GM18951 (cell line): ENCODE data around the gene CD207.
"Not testable (repeated sequence)": the region's sequence is repeated elsewhere in the genome, so short reads cannot be mapped to it uniquely, and the experiment has no call there.

Experiments used
- POLR2A ChIP-seq: IDR thresholded peaks from 4 replicates; pipeline ENCODE4 v1.6.1; 2011; ENCODE audit warnings: mild to moderate bottlenecking; ENCODE audit not compliant: insufficient read length, insufficient read depth; ENCODE audit errors: extremely low read depth
- in situ Hi-C: fragments of 300-500 bp; cut with MboI; formaldehyde crosslinking; loops from one replicate; pipeline ENCODE4 v1.12.0; 2022; ENCODE audit warnings: low sequenced_read_pairs, mixed read lengths, inconsistent platforms; ENCODE audit not compliant: unreplicated experiment

The CD207 gene

DNA sequence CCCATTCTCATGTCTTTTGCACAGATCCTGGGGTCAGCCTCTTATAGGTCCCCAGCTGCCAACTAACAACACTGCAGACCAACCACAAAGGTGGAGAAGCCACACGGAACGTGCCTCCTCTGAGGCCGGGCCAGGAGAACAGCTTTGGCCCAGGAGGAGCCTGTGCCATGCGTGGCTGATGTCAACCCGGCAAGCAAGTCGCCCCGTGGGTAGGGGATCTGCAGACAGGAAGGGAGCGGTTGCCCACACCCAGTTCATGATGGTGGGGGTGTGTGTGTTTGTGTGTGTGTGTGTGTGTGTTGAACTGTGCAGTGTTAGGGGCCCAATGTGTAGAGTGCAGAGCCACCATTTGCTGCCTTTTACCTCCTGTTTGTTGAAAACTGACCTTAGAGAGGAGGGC lies 12.8 kb downstream of the CD207 start:
- in situ Hi-C loops, result no loop called here
- TF ChIP-seq POLR2A, result no peak

DNA sequence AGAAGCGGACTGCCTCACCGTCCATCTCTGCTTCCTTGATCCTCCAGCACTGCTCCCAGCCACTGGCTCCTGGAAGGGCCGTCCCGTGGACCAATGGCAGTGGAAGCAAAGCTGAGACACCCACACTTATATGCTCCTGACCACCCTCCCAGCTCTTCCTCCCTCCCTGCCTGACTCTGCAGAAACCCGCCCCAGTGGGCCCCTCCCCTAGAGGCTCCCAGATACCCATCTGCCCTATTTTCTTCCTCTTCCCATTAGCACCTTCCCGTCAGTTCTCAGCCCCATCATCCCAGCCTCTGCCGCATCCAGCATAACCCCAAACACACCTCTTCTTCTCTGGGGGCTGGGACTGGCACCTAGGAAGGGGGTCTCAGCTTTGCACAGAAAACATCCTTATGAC lies 15.1 kb downstream of the CD207 start, which contains the start of gene CLEC4F:
Gene CLEC4F (minus strand): TSS at position 101 of the 400 bp plus-strand sequence. CDS start 76 bp downstream, at position 25.
- TF ChIP-seq POLR2A, result no peak
- in situ Hi-C loops, result no loop called here

DNA sequence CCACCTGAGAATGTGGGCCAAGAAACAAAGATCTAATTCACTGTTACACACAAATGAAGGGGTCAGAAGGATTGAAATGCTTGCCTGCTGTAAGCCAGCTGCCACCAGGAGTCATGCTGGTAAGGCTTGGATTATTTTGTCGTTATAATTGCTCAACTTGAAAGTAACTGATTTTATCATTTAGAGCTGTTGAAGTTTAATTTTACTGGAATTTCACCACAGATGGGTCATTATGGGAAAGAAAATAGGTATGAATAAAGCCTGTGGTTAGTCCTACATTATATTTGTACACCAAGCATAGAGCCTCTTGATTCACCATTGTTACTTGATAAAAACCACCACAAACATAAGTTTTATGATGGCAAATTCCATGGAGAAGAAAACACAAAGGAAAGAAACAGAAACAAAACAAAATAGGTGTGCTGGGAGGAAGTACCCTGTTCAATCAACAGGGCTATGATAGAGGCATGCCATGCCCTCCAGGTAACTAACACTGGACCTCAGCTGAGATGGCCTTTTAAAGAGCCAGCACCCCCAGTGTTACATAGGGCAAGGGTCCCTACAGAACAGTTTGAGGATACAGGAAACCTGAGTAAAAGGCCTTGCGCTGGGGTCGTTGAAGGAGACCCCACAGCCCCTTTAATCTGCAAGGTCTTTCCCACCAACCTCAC lies 18.2 kb downstream of the CD207 start:
- in situ Hi-C loops, result no loop called here
- no peak for TF ChIP-seq POLR2A

DNA sequence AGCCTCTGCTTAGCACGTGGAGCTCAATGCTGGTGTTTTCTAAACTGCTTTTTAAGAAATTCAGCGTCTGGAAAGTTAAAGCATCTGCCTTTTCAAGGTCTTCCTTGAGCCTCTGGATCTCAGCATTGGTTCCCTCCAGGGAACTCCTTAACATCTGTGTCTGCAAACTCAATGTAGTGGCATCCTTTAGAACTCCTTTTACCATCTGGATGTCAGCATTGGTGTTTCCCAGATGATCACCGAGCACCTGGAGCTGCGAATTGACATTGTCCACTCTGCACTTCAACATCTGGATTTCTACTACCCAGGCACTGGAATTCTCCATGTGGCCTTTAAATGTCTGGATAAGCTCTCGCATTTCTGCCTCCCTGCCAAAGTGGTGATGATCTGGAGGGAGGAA lies 18.9 kb downstream of the CD207 start:
- in situ Hi-C loops, result no loop called here
- TF ChIP-seq POLR2A, result no peak

DNA sequence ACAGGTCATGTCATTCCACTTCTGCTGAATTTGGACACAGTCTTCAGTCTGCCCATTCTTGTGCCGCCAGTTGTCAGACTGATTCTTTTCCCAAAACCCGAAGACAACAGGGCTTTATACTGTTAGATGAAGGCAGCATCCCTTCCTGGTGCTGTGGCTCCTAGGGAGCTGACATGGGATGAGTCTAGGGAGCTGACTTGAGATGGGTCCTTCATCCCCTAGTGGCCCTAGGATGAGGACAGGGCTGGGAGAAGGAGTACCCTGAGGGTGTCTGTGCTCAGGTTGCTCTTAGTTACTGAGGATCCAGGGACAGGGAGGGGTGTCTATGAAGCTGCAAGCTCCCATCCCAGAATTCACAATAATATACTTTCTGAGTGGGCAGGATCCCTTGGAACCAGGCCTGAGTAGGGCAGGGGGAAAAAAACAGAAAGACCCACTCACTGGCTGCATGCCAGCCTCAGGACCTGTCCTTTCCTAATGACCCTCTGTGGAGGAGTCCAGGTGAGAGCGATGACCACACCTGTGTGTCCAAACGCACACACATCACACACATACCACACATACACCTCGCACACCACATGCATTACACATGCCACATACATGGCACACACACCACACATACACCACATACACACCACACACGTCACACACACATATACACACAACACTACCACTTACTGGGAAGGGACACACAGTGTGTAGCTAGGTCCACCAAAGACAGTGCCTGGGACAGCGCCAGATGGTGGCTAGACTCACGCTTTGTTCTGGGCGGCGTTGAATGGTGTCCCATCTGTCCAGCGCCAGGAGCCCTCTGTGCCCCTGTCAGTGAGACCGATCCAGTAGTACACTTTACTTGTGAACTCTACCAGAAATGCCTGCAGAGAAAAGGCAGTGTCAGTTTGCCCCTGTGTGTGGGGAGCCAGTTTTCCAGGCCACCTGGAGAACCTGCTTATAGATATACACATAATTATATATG lies 26.3 kb downstream of the CD207 start:
- TF ChIP-seq POLR2A, result no peak
- in situ Hi-C loops, result no loop called here

DNA sequence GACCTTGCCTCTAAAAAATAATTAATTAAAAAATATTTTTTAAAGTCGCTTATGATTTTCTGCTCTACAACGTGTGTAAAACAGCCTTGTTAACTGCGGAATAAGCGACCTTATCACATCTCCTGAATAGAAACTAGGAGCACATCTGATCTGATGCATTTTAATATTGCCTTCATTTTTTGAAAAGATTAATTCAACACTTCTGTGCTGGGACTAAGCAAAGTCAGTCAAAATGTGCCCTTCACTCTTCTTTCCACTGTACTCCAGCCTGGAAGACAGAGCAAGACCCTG lies 27.8 kb downstream of the CD207 start:
- no peak for TF ChIP-seq POLR2A
- in situ Hi-C loops, result no loop called here

DNA sequence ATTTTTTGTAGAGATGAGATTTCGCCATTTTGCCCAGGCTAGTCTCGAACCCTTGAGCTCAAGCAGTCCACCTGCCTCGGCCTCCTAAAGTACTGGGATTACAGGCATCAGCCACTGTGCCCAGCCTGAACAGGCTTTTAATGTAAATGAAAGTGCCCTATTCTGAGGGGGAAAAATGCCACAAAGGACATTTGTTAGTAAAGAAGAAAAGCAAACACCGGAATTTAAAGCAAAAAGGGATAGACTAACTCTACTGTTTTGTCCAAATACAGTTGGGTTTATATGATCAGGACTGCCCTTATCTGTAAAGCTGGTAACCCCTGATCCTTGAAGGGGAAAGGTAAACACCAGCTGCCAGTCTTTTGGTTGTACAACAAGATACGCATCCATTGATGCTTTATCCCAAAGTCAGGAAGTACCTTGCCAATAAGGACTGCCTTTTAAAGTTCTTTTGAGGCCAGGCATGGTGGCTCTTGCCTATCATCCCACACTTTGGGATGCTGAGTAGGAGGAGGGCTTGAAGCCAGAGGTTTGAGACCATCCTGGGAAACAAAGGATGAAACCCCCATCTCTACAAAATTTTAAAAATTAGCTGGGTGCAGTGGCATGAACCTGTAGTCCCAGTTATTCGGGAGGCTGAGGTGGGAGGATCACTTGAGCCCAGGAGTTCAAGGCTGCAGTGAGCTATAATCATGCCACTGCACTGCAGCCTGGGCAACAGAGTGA lies 28.4 kb downstream of the CD207 start:
- in situ Hi-C loops, result no loop called here
- TF ChIP-seq POLR2A, result no peak

DNA sequence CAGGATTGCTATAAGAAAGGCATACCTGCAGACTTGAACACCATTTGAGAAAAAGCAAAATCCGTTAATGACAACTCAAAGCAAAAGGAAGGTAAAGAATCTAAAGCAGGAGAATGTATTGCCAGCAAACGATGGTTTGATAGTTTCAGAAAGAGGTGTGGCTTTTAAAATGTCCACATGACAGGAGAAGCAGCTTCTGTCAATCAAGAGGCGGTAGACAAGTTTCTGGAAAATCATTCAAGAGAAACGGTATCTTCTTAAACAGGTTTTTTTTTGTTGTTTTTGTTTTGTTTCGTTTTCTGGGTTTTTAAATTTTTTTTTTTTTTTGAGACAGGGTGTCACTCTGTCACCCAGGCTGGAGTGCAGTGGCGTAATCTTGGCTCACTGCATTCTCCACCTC lies 29.0 kb downstream of the CD207 start:
- no peak for TF ChIP-seq POLR2A
- in situ Hi-C loops, result no loop called here

DNA sequence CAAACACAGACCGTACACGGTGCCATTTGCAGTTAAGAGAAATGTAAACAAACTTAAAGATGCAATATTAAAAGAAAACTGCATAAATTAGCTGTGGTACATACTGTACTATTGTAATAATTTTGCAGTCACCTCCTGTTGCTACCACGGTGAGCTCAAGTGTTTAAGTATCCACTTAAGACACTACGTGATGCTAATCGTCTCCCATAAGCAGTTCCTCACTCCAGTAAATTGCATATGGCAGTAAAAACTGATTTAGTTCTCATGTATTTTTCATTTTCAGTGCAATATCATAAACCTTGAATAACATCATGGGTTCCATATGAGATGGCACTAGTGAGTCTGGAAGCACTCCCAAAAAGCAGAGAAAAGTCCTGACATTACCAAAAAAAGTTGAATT lies 29.6 kb downstream of the CD207 start:
- in situ Hi-C loops, result no loop called here
- TF ChIP-seq POLR2A, result no peak

DNA sequence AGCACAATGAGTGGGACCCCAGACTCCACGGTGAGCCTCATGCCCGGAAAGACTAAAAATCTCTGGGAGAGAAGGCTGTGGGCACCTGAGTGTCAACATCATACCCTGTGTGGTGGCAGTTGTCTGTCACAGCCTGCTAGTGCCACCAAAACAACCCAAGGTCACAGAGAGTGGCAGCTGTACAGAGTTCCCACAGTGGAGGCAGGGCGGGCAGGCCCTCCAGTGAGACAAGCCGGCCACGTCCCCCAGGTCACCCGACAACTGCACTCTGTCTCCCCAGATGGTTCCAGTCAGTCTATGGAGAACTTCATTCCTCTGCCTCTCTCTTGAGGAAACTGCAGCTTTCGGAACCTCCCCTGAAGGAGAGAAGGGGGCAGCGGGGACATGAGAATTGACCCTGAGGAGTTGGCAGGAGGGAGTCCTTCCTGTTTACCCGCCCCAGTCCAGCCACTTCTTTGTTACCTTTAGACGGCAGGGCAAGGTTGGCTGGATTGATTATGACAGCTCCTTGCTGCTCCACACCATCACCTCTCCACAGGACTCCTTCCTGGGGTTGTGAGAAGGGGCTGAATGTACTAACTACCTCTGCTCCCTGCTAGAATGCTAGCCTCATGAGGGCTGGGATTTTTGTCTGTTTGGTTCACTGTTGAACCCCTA lies 33.9 kb downstream of the CD207 start:
- in situ Hi-C loops, result no loop called here
- TF ChIP-seq POLR2A, result no peak

DNA sequence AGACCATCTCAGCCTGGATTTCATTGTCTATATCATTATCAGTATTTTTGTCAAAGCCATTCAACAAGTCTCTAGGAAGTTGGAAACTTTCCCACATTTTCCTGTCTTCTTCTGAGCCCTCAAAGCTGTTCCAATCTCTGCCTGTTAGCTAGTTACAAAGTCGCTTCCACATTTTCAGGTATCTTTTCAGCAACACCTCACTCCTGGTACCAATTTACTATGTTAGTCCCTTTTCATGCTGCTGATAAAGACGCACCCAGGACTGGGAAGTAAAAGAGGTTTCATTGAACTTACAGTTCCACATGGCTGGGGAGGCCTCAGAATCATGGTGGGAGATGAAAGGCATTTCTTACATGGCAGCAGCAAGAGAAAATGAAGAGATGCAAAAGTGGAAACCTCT lies 35.9 kb downstream of the CD207 start:
- in situ Hi-C loops, result no loop called here

DNA sequence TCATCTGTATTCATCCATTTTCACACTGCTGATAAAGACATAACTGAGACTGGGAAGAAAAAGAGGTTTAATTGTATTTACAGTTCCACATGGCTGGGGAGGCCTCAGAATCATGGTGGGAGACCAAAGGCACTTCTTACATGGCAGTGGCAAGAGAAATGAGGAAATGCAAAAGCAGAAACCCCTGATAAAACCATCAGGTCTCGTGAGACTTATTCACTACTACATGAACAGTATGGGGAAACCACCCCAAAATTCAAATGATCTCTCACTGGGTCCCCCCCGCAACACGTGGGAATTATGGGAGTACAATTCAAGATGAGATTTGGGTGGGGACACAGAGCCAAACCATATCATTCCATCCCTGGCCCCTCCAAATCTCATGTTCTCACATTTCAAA lies 37.6 kb downstream of the CD207 start:
- in situ Hi-C loops, result not testable (repeated sequence)

More for the DNA sequence above, 35.9 kb downstream of the CD207 start:
- TF ChIP-seq POLR2A, result no peak

DNA sequence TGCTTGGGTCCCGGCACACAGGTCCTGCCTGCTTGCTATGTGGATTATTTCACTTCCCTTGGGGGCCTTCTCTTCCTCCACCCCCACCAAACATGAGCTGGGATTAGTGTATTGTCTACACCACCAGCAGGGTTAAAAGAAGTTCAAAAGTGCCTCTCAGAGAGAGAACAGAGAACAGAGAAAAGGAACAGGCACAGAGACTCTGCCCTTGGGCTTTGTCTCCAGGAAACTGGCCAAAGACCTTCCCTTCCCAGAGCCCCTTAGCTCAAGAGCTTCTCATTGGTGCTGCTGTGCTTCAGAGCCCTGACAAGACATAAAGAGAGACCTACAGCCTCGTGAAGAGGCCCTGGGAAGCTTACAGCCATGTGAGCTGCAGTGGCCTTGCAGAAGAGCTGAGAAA lies 38.1 kb downstream of the CD207 start:
- in situ Hi-C loops, result no loop called here
- no peak for TF ChIP-seq POLR2A
